Stimulated activated CD8-positive, alpha-beta memory T cell treated with anti-CD3 and anti-CD28 coated beads, Interleukin-15, amount 100 ng/mL, for 24 hours (primary cell): Measurements from ENCODE around the gene INSIG2.

Source experiments
- DNase-seq: peaks from one replicate; pipeline ENCODE4 v3.0.0-alpha.2; 2020; ENCODE audit warnings: low read depth

Gene INSIG2

DNA sequence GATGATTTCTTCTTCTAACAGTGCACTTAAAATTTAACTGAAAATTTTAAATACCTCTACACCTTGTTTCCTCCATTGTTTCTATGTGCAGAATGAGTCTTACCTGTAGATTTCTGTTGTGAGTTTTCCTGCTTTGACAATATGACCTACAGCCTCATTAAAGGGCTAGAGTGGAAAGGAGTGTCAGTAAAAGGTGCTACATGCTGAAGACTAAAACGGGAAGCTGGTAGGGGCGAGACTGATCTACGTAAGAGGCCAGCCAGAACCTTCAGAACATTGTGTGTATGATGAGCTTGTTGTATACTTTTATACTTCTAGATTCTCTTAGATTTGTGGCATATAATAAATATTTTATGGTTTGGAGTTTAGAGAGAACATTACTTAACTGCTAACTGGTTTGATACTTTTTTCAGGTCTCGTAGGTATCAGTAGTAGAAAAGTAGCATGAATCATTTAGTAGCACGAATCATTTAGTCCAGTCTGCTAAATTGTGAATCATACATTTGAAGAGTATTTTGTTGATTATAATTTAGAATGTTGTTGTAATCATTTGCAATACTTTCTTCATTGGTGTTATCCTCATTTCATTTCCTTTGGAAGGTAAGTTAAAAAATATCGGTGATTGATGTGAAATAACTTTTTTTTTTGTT, 14.3 kb downstream of the INSIG2 start:
- DNase-seq = no peak

DNA sequence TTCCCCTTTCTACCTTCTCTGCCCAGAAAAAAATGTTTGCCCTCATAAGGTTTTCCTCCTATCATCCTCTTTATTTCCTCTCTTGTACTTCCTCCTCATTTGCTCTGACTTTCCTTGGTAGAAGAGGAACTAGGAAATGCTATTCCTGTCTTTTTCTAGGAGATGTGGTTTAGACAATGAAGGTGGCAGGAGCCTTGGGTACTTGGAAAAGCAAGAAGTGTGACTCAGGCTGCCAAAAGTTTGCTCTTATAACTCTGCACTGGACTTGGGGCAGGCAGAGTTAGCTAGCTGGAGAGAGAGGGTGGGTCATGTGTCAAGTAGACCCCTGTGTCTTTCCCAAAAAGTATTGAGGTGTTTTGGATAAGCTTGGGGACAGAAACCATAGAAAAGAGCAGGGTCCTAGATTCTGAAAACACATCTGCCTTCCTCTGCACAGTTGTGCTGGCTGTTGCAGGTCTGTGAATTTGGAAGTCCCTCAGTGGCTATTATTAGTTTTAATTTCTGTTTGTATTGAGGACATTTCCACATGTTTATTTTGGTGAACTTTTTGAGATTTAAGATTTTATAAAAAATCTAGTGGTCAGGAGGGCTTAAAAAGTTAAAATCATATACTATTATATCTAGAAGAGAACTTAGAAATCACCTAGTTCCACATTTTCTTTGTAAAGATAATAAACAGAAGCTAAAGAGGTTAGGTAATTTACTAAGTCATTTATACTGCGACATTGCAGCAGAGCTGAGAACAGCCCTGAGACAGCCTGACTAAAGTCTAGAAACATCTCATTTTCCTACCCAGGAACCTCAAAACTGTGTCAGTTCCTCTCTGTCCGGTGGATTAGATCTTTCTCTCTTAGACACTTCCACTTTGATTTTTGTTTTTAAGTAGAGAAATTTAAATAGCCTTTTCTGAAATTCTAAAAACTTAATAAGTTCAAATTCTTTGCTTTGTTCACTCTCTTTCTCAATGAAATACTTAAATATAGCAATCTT, 16.0 kb downstream of the INSIG2 start:
- no peak for DNase-seq

DNA sequence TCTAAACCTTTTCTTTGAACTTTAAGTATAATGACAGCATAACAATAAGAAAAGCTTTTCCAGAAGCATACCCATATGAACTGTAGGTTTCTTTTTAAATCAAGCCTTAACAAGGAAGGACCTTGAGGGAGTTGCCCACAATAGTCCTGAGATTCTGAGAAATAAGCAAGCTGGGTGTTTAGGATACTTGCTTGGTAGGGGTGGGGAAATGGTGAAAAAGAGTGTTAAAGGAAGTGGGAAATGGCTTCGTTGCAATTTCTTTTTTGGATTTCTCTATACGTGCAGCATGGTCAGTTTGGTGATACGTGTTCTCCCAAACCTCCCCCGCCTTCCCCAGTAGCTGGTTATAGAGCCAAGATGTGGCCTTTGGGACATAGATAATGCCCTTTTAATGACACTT, 17.2 kb downstream of the INSIG2 start:
- DNase-seq = no peak

DNA sequence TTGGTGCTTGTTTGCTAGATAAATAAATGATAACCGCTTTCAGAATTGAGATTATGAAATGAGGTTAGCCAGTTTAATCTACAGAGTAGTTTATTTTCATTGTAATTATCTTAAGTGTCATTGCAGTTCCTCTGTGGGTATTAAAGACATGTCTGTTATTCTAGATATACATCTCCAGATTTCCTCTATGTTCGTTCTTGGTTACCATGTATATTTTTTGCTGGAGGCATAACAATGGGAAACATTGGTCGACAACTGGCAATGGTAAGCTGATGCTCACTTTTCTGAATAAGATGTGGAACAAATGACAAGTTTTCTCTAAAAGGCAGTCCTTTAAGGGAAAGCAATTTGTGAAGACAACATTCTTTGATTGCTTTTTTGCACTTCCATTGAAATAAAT, 18.7 kb downstream of the INSIG2 start:
- DNase-seq = no peak

DNA sequence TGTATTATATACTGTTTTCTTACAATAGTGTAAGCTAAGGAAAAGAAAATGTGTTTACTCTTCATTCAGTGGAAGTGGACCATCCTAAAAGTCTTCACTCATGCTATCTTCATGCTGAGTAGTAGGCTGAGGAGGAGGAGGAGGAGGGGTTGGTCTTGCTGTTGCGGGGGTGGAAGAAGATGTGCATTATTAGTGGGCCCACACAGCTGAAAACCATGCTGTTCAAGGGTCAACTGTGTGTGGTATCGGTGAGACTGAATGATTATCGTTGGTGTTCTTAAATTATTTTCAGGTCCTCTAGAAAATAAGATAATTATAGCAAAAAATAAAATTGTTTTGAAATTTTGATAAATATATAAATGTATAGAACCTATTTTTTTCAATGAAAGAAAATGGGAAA, 22.0 kb downstream of the INSIG2 start:
- DNase-seq = no peak

DNA sequence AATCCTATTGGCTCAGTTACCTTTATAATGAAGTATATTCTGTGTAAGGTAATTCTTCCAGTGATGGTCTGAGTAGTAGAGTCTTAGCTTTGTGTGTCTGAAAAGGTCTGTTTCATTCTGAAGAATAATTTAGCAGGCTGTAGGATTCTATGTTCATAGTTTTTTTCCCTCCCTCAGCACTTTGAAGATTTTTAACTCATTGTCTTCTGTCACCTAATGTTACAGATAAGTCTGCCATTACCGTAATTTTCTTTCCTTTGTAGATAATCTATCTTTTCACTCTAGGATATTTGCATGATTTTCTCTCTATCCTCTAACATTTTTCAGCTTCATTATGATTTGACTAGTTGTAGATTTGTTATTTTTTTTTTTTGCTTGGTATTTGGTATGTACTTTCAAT, 22.7 kb downstream of the INSIG2 start:
- DNase-seq = no peak

DNA sequence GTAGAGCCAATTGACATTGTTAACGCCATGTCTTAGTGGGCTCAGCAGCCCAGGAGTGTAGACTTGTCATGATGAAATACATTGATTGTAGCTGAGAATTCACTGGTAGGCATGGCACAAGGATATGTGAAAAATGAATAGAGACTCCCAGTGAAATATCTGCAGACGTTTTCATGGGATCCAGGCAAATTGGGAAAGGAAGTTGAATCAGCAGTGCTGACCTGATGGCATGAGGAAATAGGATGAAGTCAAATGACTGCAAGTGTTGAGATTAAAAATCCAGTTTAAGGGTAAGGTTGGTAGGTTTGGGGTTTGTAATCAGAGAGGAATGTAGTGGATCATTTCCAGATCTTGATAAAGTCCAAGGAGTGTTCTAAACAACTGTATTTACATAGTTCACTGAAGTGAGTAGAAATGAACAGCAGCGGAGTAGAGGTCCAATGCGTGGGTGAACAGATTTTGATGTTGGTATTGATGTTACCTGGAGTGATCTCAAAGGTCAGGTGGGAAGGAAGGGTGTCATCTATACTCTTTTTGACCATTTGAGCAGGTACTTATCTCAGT, 24.6 kb downstream of the INSIG2 start:
- DNase-seq = no peak

DNA sequence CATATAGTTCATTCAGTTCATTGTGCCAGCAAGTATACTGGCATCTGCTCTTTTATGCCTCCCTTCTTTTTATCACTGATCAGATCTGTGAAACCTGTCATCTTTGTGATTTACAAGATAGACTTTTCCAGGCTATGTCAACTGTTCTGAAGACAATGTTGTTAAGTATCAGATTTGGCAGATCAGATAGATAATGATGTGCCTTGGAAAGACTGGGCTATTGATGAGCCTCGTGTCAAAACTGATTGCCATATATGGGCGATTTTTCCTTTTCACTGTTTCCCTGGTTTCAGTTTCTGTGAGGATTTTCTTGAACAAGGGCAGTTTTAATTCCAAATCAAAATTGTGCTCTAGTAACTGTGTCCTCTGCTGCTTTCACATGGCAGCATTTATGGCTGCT, 26.6 kb downstream of the INSIG2 start:
- no peak for DNase-seq

DNA sequence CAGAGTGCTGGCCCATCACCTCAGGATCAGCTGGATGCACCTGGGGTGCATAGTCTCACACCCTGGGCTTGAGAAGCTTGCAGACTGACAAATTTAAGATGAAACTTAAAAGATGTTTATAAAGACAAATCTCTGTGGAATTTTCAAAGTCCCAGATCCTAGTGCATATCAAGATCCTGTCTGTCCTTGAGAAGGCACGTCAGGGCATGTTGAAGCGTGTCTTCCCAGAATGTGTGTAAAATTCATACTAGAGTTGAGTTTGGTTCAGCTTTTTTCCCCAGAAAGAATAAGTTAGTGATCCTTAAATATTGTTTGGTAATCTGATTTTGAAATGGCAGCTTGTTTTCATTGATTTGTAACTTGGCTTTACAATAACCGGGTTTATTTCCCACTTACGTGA, 27.5 kb downstream of the INSIG2 start:
- DNase-seq = no peak

DNA sequence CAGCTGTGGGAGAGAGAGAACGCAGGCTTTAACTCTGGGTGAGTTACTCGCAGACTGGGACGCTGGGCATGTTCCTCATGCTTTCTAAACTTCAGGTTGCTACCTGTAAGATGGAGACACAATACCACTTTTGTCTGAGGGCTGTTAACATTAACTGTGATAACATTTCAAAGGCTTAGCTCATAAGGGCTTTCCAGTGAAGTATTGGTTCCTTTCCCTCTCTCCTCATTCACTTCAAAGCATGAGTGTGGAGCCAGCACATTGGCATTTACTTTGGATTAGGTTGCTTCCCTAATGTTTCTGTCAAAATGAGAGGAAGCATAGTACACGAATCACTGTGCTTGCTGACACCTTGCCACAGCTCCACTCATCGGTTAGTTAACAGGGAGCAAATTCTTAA, 30.2 kb downstream of the INSIG2 start:
- no peak for DNase-seq

DNA sequence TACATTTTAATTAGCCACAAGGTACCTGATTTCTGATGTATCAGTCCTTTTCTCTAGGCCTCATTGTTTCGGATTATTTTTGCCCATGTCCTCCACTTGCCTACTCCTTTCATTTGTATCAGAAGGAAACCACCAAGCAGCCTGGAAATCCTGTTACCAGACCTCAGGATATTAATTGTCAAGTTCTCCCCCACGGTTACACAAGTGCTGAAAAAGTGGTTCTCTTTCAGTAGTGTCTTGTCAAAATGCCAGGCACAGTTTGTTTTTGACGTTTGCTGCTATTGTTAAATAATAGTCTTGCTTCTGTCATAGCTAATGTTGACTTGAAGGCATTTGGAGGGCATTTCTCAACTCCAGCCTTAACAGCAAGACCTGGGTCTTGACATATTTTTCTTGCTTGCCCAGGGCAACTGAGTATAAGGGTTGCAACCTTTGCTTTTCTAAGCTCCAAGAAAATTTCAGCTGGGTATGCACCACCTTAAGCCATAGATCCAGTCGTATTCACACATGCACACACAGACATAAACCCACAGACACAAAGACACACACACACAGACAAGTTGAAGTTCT, 31.0 kb downstream of the INSIG2 start:
- DNase-seq = no peak

DNA sequence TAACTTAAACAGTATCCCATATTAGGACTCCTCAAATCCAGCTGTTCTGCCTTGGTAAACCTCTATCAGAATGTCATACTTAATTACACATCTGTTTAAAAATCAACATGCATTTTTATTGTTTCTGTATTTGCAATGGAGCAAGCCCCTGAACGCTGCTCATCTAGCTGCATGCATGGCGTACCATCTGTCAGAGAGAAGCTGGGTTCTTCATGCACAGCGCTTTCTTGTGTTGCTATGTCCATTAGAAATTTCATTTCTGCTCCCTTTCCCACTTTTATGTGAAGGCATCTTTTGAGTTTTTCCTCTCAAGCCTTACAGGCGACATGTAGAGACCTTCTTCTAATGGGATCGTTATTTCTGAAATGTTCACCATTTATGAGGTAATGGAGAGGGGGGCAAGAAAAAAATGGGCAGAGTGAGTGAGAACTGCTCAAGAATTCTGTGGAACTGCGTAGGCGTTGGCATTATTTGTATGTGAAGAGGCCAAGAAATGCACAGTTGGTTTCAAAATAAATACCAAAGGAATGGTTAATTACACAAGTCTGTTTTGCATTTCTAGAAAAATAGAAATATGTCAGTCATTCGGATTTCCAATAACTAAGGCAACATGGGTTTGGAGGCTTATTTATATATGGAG, 31.6 kb downstream of the INSIG2 start:
- DNase-seq = no peak

DNA sequence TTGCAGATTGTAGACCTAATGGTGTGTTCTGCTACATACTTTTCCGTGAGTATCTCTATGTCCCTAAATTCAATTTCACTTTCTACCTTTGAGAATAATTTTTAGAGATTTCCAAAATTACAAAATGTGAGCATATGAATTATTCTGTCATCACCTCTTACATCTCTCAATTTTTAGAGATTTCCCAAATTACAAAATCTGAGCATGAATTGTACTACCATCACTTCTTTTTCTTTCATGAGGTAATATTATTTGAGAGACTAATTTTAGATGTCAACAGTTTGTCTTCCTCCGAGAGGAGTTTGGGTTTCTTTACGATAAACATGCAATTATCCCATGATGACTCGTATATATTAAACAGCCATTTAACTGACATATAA, 32.1 kb downstream of the INSIG2 start:
- no peak for DNase-seq

DNA sequence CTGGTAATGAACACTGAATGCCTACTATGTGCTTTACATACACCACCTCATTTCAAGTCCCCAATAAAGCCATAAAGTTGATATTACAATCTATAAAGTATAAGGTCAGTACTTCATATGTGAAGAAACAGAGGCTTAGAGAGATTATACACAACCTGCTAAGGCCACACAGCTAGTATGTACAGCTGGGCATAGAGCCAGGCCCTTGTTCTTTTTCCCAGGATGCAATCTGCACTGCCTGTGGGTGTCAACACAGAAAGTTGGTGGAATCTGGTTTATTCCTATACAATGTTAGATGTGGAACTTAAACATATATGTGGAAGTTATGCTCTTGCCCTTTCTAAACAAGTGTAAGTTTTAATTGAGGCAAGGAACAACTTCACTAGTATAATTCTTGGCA, 32.8 kb downstream of the INSIG2 start:
- DNase-seq = no peak

DNA sequence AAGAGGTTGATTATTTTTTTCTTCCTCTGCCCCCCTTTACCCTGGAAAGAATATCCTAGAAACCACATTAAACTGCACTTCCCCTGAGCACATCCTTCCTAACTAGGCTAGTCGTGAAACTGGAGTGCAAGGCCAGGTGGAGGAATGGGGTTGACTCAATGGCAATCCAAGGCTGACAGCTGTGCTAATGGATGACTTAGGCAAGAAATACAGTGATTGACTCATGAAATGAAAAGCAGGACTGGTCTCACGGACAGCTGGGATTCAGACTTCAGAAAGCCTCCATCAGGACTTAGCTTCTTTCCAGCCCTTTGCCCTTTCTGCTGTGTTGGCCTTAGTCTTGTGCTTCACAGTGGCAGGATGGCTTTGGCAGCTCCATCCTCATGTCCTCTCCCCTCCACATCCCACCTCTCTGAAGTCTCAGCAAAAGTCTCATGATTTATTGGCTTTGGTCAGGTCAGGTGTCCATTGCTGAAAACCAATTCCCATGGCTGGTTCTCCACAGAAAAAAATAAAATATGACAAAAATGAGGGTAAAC, 33.8 kb downstream of the INSIG2 start:
- DNase-seq = no peak

DNA sequence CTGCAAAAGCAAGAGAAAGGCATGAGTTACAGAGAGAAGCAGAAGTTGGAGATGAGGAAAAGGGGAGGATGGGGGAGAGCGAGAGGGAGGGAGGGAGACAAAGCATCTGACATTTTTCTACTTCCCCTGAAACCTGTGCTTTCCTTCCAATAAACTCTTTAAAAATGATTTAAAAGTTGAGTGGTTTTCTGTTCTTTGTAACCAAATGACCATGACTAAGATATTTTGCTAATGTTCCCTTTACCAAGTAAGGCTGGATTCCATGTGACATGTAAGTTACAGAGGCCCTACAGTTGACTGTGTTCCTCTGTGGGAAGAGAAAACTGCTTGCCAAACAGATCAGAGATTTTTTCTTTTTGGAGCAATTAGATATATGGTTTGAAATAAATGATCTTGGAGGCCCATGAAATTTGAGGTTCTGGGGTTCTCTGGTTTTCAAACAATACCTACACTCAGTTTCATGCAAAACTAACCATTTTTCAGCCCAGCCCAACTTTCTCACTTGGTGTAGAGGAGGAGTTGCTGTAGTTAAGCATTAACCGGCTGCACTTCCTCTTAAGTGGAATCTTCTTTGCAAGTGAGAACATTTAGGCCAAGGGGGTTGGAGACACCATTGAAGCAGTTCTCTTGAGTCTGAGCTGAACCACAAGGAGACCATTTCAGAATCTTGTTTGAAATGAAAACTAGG, 34.5 kb downstream of the INSIG2 start:
- DNase-seq = no peak

DNA sequence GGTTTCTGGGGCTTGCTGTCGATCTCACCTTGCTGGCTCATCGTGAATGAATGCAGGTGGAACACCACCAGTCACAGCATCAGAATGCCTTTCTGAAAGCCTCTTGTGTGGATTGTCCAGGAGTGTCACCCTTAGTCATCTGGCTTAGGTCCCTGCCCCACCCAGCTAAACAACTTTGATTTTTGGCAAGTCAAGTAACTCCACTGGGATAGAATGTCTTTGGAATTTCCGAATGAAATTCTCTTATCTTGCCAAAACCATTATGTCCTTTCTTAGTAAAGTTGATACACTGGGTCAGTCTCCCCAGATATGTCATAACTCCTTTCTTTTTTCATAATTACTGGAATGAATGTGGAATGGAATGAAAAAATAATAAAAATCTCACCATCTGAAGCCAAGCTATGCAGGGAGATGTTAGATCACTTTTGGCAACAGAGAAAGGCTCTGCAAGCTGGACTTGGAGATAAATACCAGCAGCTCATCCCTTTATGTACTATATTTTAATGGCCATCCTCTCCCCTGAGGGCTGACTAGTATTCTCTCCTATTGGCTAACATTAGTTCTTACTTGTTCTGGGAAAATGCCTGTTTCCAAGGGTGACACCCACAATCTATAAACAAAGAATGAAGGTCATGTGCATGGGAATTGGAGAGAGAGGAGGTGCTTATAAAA, 35.4 kb downstream of the INSIG2 start:
- no peak for DNase-seq

DNA sequence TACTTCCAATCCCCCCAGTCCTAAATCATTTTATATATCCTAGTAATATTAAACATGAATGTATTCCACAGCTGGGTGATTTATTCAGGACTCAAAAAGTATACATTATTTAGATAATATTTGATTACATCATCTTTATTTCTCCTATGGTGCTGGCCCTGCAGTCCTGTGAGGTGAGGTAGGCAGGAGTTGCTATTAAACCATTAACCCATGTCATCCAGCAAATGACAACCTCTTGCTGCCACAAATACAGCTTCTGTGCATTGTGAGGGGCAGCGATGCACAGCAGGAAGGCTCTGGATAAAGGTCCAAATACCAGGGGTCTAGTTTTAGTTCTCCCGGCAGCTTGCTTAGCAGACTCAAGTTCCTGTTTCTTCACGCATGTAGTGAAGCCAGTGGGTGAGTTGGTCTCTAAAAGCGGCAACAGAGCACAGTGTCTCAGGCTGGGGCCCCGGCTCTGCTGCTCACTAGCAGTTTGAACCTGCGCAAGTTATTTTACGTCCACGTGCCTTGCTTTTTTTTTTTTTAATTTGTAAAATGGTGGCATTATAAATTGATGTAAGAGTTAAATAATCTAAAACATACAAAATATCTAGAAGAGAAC, 36.1 kb downstream of the INSIG2 start:
- DNase-seq = no peak

DNA sequence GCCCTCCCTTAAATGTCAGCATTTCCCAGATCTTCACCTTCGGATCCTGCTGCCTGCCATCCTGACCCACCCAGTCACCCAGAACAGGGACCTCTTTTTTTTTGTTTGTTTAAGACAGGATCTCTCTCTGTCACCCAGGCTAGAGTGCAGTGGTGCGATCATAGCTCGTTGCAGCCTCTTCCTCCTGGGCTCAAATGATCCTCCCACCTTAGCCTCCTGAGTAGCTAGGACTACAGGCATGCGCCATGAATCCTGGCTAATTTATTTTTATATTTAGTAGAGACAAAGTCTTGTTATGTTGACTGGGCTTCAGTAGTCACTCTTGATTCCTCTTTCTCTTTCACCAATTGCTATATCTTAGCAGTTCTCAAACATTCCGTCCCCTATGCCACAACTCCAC, 39.0 kb downstream of the INSIG2 start:
- no peak for DNase-seq

DNA sequence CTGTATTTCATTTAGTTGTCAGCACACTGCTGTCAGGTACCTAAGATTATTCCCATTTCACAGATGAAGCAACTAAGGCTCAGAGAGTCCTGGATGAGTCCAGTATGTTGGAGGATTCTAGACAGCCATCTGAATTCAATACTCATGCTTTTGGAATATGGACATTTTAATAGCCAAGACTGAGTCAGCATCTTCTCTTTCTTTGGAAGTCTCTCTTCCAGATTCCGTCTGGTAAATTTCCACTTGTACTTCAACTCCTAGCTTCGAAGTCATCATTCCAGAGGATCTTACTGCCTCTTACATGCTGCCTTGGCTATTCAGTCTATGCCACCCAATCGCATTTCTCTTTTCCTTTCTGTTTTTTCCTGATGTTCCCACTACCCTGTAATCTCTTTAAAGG, 40.6 kb downstream of the INSIG2 start:
- no peak for DNase-seq

DNA sequence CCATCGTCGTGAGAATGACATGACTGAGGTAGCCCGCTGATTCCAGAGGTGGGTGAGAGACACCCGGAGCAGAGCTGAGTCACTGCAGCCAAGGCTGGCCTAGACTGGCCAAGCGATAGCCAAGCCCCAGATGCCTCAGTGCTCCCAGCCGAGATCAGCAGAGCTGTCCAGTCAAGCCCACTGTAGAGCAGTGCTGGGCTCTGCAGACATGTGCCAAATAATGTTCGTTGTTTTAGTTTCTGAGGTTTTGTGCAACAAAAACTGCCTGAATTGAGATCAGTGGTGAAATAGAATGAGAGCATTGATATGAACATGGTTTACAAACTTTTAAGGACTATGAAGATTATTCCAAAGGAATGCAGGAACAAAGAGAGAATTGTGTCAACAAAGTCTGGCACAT, 42.1 kb downstream of the INSIG2 start:
- DNase-seq = no peak
